Measurements from ENCODE around the gene TOR3A.

The TOR3A gene

DNA sequence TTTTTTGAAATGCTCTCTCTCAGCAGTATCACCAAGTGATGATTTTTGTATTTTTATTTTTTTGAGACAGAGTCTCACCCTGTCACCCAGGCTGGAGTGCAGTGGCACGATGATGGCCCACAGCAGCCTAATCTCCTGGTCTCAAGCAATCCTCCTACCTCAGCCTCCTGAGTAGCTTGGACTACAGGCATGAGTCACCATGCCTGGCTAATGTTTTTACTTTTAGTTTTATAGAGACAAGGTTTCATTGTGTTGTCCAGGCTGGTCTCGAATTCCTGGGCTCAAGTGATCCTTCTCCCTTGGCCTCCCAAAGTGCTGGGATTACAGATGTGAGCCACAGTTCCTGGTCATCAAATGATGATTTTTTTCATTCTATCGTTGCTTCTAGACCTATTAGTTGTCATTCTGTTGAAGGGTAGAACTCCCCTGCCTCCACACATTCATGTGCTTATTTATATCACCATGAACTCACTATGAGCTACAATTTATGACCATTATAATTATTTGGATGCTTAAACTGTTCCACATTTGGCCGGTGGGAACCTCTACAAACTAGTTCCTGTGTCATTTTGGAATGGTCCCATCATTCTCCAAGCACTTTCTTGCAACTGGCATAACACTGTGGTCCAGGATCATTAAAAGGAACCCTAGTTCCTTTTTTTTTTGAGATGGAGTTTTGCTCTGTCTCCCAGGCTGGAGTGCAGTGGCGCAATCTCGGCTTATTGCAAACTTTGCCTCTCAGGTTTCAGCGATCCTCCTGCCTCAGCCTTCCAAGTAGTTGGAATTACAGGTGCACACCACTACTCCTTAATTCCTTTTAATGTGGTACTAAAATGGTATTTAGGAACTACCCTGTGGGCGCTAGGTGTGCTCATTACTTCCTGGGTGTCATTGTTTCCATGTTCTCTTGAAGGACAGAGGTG, 20.2 kb upstream of the TOR3A start:
- in situ Hi-C loops (cut with HindIII; ENCODE audit: low sequenced_read_pairs): no loop called here

DNA sequence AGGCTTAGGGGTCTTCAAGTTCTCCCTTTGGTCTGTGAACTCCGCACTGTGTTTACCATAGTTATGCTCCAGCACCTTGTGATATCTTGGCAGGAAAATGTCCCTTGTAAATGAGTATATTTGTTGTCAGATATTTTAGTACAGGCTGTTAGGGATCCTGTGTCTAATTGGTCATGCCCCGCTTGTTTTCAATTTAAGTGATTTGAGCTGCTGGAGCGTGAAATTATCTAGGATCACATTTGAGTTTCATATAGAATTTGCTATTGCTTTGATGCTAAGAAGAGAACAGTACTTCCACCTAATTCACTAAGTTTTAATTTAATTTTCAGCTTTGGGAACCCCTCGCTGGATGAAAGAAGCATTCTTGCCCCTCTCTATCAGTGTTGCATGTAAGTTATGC, 15.4 kb upstream of the TOR3A start:
- in situ Hi-C loops (cut with HindIII; ENCODE audit: low sequenced_read_pairs): no loop called here

- in situ Hi-C loops (cut with HindIII; ENCODE audit: low sequenced_read_pairs): no loop called here
These were observed 4.5 kb upstream of the TOR3A start for GRCh38 chr1:179077396-179077795.

- in situ Hi-C loops (cut with HindIII; ENCODE audit: low sequenced_read_pairs): no loop called here
These were observed 2.6 kb upstream of the TOR3A start for GRCh38 chr1:179079113-179079761.

DNA sequence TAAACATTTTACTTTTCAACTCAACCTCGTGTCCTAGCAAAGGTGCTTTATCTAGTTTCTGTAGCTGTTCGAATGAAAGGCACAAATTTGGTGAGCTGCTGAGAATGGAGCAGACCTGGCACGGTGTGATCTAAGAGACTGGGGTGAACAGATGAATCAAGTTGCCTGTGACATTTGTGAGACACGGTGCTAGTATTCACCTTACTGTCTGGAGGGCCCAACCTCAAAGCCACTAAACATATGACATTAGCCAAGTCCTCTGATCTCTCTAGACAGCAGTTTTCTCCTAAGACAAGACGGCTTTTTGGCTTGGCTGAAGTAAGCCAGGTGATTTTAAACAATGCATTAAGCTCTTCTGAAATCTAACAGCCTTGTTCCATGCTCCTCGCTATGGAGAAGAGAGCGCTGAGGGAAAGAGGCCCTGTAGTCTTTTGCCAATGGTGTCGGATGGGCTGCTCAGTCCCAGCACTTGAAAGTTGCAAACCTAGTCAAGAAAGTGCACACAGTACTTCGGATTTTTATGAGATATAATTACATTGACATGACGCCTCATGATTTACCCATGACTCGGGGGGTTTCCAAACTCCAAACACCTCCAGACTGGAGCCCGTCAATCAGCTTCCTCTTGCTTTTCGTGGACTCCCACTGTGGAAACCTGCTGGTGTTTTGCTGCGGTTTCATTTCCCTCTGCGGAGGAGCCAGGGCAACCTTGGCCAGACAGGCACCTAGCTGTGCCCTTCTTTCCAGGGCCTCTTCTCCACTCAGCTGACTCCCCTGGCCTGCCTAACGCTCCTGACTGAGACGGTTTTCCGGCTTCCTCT, 794 bp upstream of the TOR3A start:
- in situ Hi-C loops (cut with HindIII; ENCODE audit: low sequenced_read_pairs): no loop called here

- in situ Hi-C loops (cut with HindIII; ENCODE audit: low sequenced_read_pairs): no loop called here
These were observed 596 bp downstream of the TOR3A start for GRCh38 chr1:179082333-179082998.

DNA sequence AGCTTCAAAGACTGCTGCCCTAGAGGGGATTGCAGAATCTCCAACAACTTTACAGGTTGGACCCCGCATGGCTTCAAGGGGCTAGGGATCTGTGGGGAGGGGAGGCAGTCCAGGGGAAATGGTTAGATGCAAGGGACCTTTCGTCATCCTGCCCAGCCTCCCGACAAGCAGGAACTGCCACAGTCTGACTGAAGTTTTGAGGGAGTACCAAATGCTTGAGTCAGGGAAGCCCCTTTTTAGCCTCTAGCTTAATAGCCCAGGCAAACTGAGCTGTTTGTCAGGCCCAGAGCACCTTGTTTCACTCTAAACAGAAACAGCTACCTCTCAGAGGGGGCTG, 1.1 kb downstream of the TOR3A start:
- in situ Hi-C loops (cut with HindIII; ENCODE audit: low sequenced_read_pairs): no loop called here

GRCh38 chr1:179083533-179083932, 1.7 kb downstream of the TOR3A start:
- in situ Hi-C loops (cut with HindIII; ENCODE audit: low sequenced_read_pairs): no loop called here

DNA sequence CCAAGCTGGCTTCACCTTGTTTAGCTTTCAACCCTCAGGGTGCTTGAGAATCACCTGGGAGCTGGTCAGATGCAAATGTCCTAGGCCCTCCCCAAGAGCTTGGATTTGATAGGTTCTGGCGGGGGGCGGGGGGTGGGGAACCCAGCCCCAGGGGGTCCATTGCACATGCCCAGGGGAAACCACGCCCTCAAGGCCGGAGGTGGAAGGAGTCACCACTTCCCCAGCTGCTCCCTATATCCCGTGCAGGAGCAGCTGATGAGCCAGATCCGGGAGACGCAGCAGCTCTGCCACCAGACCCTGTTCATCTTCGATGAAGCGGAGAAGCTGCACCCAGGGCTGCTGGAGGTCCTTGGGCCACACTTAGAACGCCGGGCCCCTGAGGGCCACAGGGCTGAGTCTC, 5.8 kb downstream of the TOR3A start:
- in situ Hi-C loops (cut with HindIII; ENCODE audit: low sequenced_read_pairs): no loop called here

- in situ Hi-C loops (cut with HindIII; ENCODE audit: low sequenced_read_pairs): no loop called here
These were observed 8.1 kb downstream of the TOR3A start for GRCh38 chr1:179089827-179090482.

GRCh38 chr1:179090522-179090921, 8.7 kb downstream of the TOR3A start:
- in situ Hi-C loops (cut with HindIII; ENCODE audit: low sequenced_read_pairs): no loop called here

DNA sequence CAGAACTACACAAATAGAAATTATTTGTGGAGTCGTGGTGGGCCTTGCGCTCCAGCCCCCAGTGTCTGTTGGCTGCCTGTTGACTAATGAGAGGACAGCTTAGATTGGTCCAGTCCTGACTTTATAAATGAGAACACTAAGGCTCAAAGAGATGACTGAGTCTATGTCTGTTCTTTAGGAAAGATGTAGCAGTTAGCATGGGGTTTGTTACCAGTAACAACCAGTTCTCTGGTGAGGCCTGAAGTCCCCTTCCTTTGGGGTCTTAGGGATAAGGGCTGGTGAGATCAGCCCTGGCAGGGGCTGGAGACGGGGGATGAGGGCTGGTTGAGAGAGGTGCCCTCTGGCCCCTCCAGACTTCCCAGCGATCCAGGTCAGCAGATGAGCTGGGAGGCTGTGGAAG, 9.1 kb downstream of the TOR3A start:
- in situ Hi-C loops (cut with HindIII; ENCODE audit: low sequenced_read_pairs): no loop called here

DNA sequence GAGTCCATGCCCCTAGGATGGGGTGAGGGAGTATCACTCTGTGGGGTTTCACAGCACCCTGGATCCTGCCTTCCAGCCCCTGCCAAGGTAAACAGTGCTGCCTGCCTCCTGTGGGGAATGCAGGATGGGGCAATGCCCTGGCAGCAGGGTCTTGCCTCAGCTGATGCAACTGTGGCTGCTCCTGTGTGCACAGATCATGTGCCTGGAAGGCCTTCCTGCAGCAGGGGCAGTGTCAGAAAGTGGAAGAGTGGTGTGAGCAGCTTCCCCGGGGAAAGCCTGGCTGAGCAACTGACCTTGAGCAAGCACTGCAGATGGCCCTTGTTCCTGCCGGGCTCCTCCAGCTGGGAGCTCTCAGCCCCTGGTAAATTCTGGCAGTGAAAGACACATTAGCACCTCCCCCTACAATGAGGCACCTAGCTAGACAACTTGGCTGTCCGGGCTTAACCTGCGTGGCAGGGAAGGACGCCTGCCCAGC, 9.9 kb downstream of the TOR3A start:
- in situ Hi-C loops (cut with HindIII; ENCODE audit: low sequenced_read_pairs): no loop called here

DNA sequence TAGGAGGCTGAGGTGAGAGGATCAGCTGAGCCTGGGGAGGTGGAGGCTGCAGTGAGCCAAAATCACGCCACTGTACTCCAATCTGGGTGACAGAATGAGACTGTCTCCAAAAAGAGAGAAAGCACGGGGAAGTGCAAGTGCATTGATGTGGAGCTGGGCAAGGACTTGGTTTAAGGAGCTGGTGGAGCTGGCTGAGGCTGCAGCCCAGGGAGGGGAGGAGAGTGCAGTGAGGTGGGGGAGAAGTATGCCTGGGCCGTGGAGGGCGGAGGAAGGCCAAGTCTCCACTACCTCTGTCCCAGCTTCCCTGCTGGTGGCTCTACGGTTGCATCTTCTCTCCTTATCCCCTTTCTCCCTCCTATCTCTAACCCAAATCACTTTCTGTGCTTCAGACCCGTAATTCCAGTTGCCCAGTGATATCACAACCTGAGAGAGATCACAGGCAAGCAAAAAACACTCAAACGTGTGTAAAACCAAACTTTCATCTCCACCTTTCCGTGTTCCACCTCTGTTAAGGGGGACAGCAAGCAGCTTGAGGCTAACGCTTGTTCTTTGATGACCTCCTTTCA, 11.1 kb downstream of the TOR3A start:
- in situ Hi-C loops (cut with HindIII; ENCODE audit: low sequenced_read_pairs): no loop called here

DNA sequence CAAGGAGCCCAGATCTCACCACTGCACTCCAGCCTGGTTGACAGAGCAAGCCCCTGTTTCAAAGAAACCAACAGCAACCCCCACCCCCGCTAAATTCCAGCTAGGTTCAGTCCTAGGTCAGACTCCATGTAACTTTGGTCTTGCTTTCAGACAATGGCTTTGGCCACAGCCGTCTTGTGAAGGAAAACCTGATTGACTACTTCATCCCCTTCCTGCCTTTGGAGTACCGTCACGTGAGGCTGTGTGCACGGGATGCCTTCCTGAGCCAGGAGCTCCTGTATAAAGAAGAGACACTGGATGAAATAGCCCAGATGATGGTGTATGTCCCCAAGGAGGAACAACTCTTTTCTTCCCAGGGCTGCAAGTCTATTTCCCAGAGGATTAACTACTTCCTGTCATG, 12.9 kb downstream of the TOR3A start:
- in situ Hi-C loops (cut with HindIII; ENCODE audit: low sequenced_read_pairs): no loop called here

GRCh38 chr1:179095377-179095776, 13.5 kb downstream of the TOR3A start:
- in situ Hi-C loops (cut with HindIII; ENCODE audit: low sequenced_read_pairs): no loop called here

GRCh38 chr1:179095924-179096323, 14.1 kb downstream of the TOR3A start:
- in situ Hi-C loops (cut with HindIII; ENCODE audit: low sequenced_read_pairs): no loop called here

DNA sequence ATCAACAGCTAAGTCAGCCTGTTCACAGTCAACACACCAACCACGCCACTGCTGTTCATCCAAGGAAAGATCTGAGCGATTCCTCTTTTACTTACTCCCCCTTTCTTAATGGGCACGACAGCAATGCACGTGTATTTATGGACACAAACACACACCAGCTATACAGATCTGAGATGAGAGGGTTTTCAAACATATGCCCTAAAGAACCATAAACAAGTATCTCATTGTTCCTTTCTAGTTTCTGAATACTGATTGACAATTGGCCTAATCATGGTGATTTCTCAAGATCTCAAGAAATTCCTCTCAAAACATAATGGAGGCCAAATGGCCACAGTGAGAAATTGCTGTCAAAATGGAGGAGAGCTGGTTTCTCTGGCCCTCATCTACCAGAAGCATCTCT, 18.0 kb downstream of the TOR3A start:
- in situ Hi-C loops (cut with HindIII; ENCODE audit: low sequenced_read_pairs): no loop called here

- in situ Hi-C loops (cut with HindIII; ENCODE audit: low sequenced_read_pairs): no loop called here
These were observed 19.7 kb downstream of the TOR3A start for GRCh38 chr1:179101566-179101965.

DNA sequence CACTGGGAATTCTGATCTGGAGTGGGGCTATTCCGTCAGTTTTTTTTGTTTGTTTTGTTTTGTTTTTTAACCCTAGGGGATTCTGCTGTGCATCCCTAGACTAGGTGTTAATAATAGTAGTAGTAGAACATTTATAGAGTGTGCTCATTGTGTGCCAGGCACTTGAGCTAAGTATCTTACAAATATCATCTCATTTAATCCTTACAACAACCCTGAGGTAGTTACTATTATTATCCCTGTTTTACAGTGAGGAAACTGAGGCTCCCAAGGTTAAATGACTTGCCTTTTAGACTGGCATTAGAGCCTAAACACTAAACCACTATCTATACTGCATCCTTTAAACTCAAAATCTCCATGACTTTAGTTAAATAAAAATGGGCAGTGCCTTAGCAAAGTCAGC, 22.1 kb downstream of the TOR3A start:
- in situ Hi-C loops (cut with HindIII; ENCODE audit: low sequenced_read_pairs): no loop called here

All from DLD1 (cell line).